HCT116 (cell line): Measurements from ENCODE around the gene PLPP2. TPM values are rescaled to one million over a fixed set of nuclear protein-coding genes. Genes with fewer than 3 reads are reported as not detected.

ENCODE experiments used
- ATAC-seq: fragments of 200-7000 bp; cut with Tn5 transposase; 2 replicates; pipeline ENCODE4 v1.9.1; 2020; ENCODE audit warnings: mild to moderate bottlenecking, moderate library complexity
- BruUV-seq: library from RNA; stranded (reverse); fragments of 400-500 nt; replicated peaks from 2 replicates; lab custom pipeline; 2021; lab: Mats Ljungman, UMichigan
- CTCF ChIA-PET: fragments of 300-600 bp; sonication (Branson Sonifier 250); formaldehyde crosslinking; loops from one replicate; lab custom pipeline; 2021; ENCODE audit warnings: antibody characterized with exemption; lab: Charles Lee
- POLR2A ChIA-PET: fragments of 300-600, 350-600 bp; sonication (Branson Sonifier 250); formaldehyde crosslinking; loops from one replicate; lab custom pipeline; 2021; ENCODE audit warnings: antibody characterized with exemption; lab: Charles Lee
- RAD21 ChIA-PET, 2 experiments: fragments of 300-600 bp; sonication (Branson Sonifier 250); formaldehyde crosslinking; loops; one replicate each; lab custom pipeline; 2023; ENCODE audit warnings: low total read pairs in 2 of 2; ENCODE audit not compliant: uncharacterized antibody in 2 of 2, unreplicated experiment in 2 of 2, low non-redundant PET in 1 of 2; lab: Charles Lee
- DNase-seq: peaks from one replicate; pipeline ENCODE4 v3.0.0-alpha.2; 2010; ENCODE audit warnings: low read depth, low spot score
- H2AFZ ChIP-seq: fragments of 200-600 bp; shearing (Covaris generic), sonication (generic); 2 replicates; pipeline ENCODE4 v1.6.1; 2017; ENCODE audit warnings: low read depth, mixed run types, mixed read lengths, antibody characterized with exemption, low read length; ENCODE audit not compliant: poor library complexity, severe bottlenecking
- H3K27ac ChIP-seq: 2 replicates; pipeline ENCODE4 v1.5.1; 2012; ENCODE audit warnings: low read depth, low read length
- H3K27me3 ChIP-seq: fragments of 200-600 bp; sonication (generic); 2 replicates; pipeline ENCODE4 v1.6.1; 2016; ENCODE audit warnings: mixed run types, low read length, mixed read lengths; ENCODE audit not compliant: insufficient read depth
- H3K36me3 ChIP-seq, 2 experiments: fragments of 200-500 bp in 1 of 2; fragments of 200-600 bp in 1 of 2; sonication (Bioruptor generic) in 1 of 2; sonication (generic) in 1 of 2; 2 replicates each; pipeline versions ENCODE4 v1.5.1 to v1.6.1; 2014 to 2016; ENCODE audit warnings: low read length in 2 of 2, inconsistent platforms in 1 of 2, mixed read lengths in 1 of 2, mixed run types in 1 of 2; ENCODE audit not compliant: insufficient read depth in 2 of 2, control insufficient read depth in 1 of 2
- H3K4me1 ChIP-seq, 2 experiments: fragments of 200-600 bp in 1 of 2; sonication (generic) in 1 of 2; 2 replicates each; pipeline versions ENCODE4 v1.5.1 to v1.6.1; 2012 to 2017; ENCODE audit warnings: low read length in 2 of 2, inconsistent platforms in 1 of 2, mild to moderate bottlenecking in 1 of 2, mixed read lengths in 1 of 2, mixed run types in 1 of 2, moderate library complexity in 1 of 2; ENCODE audit not compliant: insufficient read depth in 2 of 2, control insufficient read depth in 1 of 2
- H3K4me2 ChIP-seq: fragments of 200-600 bp; sonication (generic); 2 replicates; pipeline ENCODE4 v1.6.1; 2017; ENCODE audit warnings: mixed run types, low read length, mixed read lengths
- H3K4me3 ChIP-seq, 2 experiments: fragments of 200-600 bp in 1 of 2; sonication (generic) in 1 of 2; replicated peaks in 1 of 2; 2 replicates each; pipeline ENCODE4 v1.5.1; 2011 to 2016; ENCODE audit warnings: low read length in 2 of 2, control low read depth in 1 of 2, low read depth in 1 of 2, mild to moderate bottlenecking in 1 of 2, mixed read lengths in 1 of 2, mixed run types in 1 of 2
- H3K79me2 ChIP-seq: fragments of 200-600 bp; sonication (generic); 2 replicates; pipeline ENCODE4 v1.6.1; 2017; ENCODE audit warnings: mild to moderate bottlenecking, mixed run types, low read length, moderate library complexity, mixed read lengths; ENCODE audit not compliant: insufficient read depth
- H3K9ac ChIP-seq: fragments of 200-600 bp; sonication (generic); 2 replicates; pipeline ENCODE4 v1.6.1; 2016; ENCODE audit warnings: low read length, mixed read lengths
- H3K9me2 ChIP-seq: fragments of 200-600 bp; sonication (generic), shearing (Covaris generic); 2 replicates; pipeline ENCODE4 v1.6.1; 2017; ENCODE audit warnings: mixed run types, mild to moderate bottlenecking, moderate library complexity; ENCODE audit not compliant: insufficient read depth
- H3K9me3 ChIP-seq, 2 experiments: fragments of 200-500 bp in 1 of 2; fragments of 200-600 bp in 1 of 2; sonication (Bioruptor generic) in 1 of 2; sonication (generic) in 1 of 2; 2 replicates each; pipeline ENCODE4 v1.6.1; 2014 to 2017; ENCODE audit warnings: low read length in 2 of 2, mixed read lengths in 2 of 2, inconsistent platforms in 1 of 2, low read depth in 1 of 2, mild to moderate bottlenecking in 1 of 2, mixed run types in 1 of 2, moderate library complexity in 1 of 2; ENCODE audit not compliant: control insufficient read depth in 1 of 2, insufficient read depth in 1 of 2
- H4K20me1 ChIP-seq: fragments of 200-600 bp; sonication (generic), shearing (Covaris generic); 2 replicates; pipeline ENCODE4 v1.6.1; 2017; ENCODE audit warnings: mixed run types, mild to moderate bottlenecking, moderate library complexity; ENCODE audit not compliant: insufficient read depth
- CBX3 ChIP-seq: IDR thresholded peaks from 2 replicates; pipeline ENCODE4 v1.6.1; 2012; ENCODE audit warnings: low read depth
- EZH2 ChIP-seq: fragments of 200-600 bp; sonication (generic); IDR thresholded peaks from 2 replicates; pipeline ENCODE4 v1.6.1; 2017; ENCODE audit warnings: antibody characterized with exemption, mixed run types
- JUND ChIP-seq: IDR thresholded peaks from 2 replicates; pipeline ENCODE4 v1.6.1; 2012
- POLR2AphosphoS5 ChIP-seq: IDR thresholded peaks from 2 replicates; pipeline ENCODE4 v1.6.1; 2011; ENCODE audit warnings: mild to moderate bottlenecking, low read depth, low read length, moderate library complexity
- RAD21 ChIP-seq: IDR thresholded peaks from 2 replicates; pipeline ENCODE4 v1.6.1; 2012; ENCODE audit warnings: low read depth, mild to moderate bottlenecking
- TCF7L2 ChIP-seq: IDR thresholded peaks from 2 replicates; pipeline ENCODE4 v1.7.0; 2011; ENCODE audit warnings: borderline replicate concordance, inconsistent platforms; ENCODE audit not compliant: insufficient read depth, insufficient read length; ENCODE audit errors: extremely low read depth
- ZBTB33 ChIP-seq: IDR thresholded peaks from 2 replicates; pipeline ENCODE4 v1.6.1; 2011; ENCODE audit warnings: mild to moderate bottlenecking, low read length, moderate library complexity; ENCODE audit not compliant: insufficient replicate concordance; ENCODE audit errors: extremely low read depth
- intact Hi-C: fragments of 100-400 bp; cut with micrococcal nuclease; formaldehyde crosslinking; loops from 2 replicates; pipeline ENCODE4 v1.10.0; 2022
- total RNA-seq: library from RNA; stranded (reverse); gene quantifications from one replicate; pipeline ENCODE4 v1.2.1, GENCODE V29; 2021; ENCODE audit not compliant: unreplicated experiment
- TF ChIP-seq, protein P1 (sequence below): IDR thresholded peaks from 2 replicates; pipeline ENCODE4 v1.6.1; 2012

The PLPP2 gene
- total RNA-seq, 1 experiment from 2014 or later = 128 TPM

DNA sequence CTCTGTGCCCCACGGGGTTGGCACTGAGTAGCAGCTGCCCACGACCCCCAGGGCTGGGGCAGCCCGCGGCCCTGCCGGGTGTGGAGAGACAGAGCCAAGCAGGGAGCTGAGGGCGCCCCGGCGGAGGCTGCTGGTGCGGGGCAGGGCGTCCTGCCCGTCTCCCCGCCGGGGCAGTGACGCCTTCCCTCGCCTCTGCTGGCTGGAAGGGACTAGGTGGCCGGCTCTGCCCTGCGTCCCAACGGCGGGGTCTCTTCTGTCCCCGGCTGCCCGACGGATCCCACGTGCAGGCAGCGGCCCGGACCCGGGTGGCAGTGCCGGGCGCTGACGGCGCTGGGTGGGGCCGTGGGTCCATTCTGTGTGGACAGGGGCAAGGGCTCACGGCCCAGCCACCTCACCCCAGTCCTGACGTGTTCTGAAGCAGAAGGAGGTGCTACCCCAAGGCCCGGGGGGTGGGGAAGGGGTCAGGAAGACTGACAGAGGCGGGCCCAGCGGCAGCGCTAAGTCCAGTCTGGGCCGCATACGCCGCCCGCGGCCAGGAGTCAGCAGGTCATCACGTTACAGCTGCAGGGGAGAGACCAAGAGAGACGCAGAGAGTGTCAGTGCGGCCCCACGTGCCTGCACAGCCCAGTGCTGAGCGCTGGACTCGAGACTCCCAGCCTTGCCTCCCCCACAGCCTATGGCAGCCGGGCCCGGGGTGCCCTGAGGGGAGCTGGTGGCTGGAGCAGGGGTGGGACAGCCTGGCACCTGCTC is 15.1 kb upstream of the PLPP2 start:
- no peak overlapping the region for H3K4me2 ChIP-seq
- no peak overlapping the region for H3K4me3 ChIP-seq
- no peaks in the 10 kb centered on the region for H4K20me1 ChIP-seq
- no peaks in the 10 kb centered on the region for H3K4me1 ChIP-seq
- RAD21 ChIA-PET = no interaction called here
- no peaks in the 10 kb centered on the region for H3K79me2 ChIP-seq
- H3K27me3 ChIP-seq = no peaks in the 10 kb centered on the region
- intact Hi-C loops = no loop called here
- H3K9me2 ChIP-seq = no peaks in the 10 kb centered on the region
- H3K27ac ChIP-seq = no peak overlapping the region
- no peak overlapping the region for H3K9ac ChIP-seq
- peaks cover 5 to 7% of the 10 kb centered on the region in 2 experiments; a peak in 2 of 4 replicates for H3K36me3 ChIP-seq
- POLR2A ChIA-PET = no interaction called here
- no peak overlapping the region for H2AFZ ChIP-seq
- no TSS peak for BruUV-seq
- CTCF ChIA-PET = no interaction called here
- ATAC-seq = no peak
- TF ChIP-seq JUND (no peak), RAD21 (no peak)
- TF ChIP-seq, protein P1, sequence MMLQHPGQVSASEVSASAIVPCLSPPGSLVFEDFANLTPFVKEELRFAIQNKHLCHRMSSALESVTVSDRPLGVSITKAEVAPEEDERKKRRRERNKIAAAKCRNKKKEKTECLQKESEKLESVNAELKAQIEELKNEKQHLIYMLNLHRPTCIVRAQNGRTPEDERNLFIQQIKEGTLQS = no peak
- no peaks in the 10 kb centered on the region for H3K9me3 ChIP-seq
- no peak for DNase-seq

GRCh38 chr19:305240-306150 is 14.3 kb upstream of the PLPP2 start:
- ChIA-PET CTCF (no interaction called here), POLR2A (interaction anchor here (0.6 kb wide), 1 partner anchor 32 kb away, joined by 3 read pairs; no protein-coding TSS in a partner anchor), RAD21 (no interaction called here)
- H3K4me1 ChIP-seq = no peaks in the 10 kb centered on the region
- TF ChIP-seq EZH2 (no peak), TCF7L2 (no peak), POLR2AphosphoS5 (no peak), ZBTB33 (no peak), CBX3 (no peak)
- H2AFZ ChIP-seq = no peak overlapping the region
- intact Hi-C loops = no loop called here
- ATAC-seq (no peak), DNase-seq (no peak)
- H3K4me2 ChIP-seq = no peak overlapping the region
- no peaks in the 10 kb centered on the region for H4K20me1 ChIP-seq
- H3K9me3 ChIP-seq = no peaks in the 10 kb centered on the region
- H3K79me2 ChIP-seq = no peaks in the 10 kb centered on the region
- H3K9ac ChIP-seq = no peak overlapping the region
- no TSS peak for BruUV-seq
- no peak overlapping the region for H3K27ac ChIP-seq
- peaks cover 2 to 7% of the 10 kb centered on the region in 2 experiments; a peak in 2 of 4 replicates for H3K36me3 ChIP-seq
- H3K9me2 ChIP-seq = no peaks in the 10 kb centered on the region
- no peak overlapping the region for H3K4me3 ChIP-seq
- H3K27me3 ChIP-seq = no peaks in the 10 kb centered on the region
